ENCODE measurements around the gene DCBLD1.

The DCBLD1 gene

GRCh38 chr6:117473401-117473800 lies 9.1 kb upstream of the DCBLD1 start:
- no peak for DNase-seq

- DNase-seq = no peak
Measured at GRCh38 chr6:117477988-117478852, 4.3 kb upstream of the DCBLD1 start.

- DNase-seq = no peak
Measured at GRCh38 chr6:117478853-117479231, 3.6 kb upstream of the DCBLD1 start.

- DNase-seq = no peak
Measured at GRCh38 chr6:117480651-117481050, 1.8 kb upstream of the DCBLD1 start.

- DNase-seq = no peak
Measured at GRCh38 chr6:117481278-117481925, 1.1 kb upstream of the DCBLD1 start.

- DNase-seq = no peak
Measured at GRCh38 chr6:117481926-117482239, 591 bp upstream of the DCBLD1 start.

- peak; percentile 30 for DNase-seq
Measured at GRCh38 chr6:117483004-117483644, 650 bp downstream of the DCBLD1 start.

GRCh38 chr6:117483645-117484016 lies 1.2 kb downstream of the DCBLD1 start:
- no peak for DNase-seq

GRCh38 chr6:117484052-117484646 lies 1.7 kb downstream of the DCBLD1 start:
- no peak for DNase-seq

- DNase-seq = no peak
Measured at GRCh38 chr6:117485433-117485832, 3.0 kb downstream of the DCBLD1 start.

- DNase-seq = no peak
Measured at GRCh38 chr6:117487821-117488220, 5.3 kb downstream of the DCBLD1 start.

- no peak for DNase-seq
Measured at GRCh38 chr6:117489003-117489402, 6.5 kb downstream of the DCBLD1 start.

- DNase-seq = no peak
Measured at GRCh38 chr6:117491916-117492315, 9.4 kb downstream of the DCBLD1 start.

GRCh38 chr6:117493470-117493869 lies 11.0 kb downstream of the DCBLD1 start:
- no peak for DNase-seq

- DNase-seq = no peak
Measured at GRCh38 chr6:117494283-117494682, 11.8 kb downstream of the DCBLD1 start.

GRCh38 chr6:117494694-117495318 lies 12.3 kb downstream of the DCBLD1 start:
- no peak for DNase-seq

- DNase-seq = no peak
Measured at GRCh38 chr6:117495425-117495824, 13.0 kb downstream of the DCBLD1 start.

- no peak for DNase-seq
Measured at GRCh38 chr6:117495869-117496268, 13.4 kb downstream of the DCBLD1 start.

- no peak for DNase-seq
Measured at GRCh38 chr6:117496383-117496990, 14.0 kb downstream of the DCBLD1 start.

GRCh38 chr6:117497237-117497636 lies 14.8 kb downstream of the DCBLD1 start:
- DNase-seq = no peak

- DNase-seq = no peak
Measured at GRCh38 chr6:117498159-117498558, 15.7 kb downstream of the DCBLD1 start.

- DNase-seq = no peak
Measured at GRCh38 chr6:117501722-117502121, 19.2 kb downstream of the DCBLD1 start.

- DNase-seq = no peak
Measured at GRCh38 chr6:117502580-117502979, 20.1 kb downstream of the DCBLD1 start.

Measured in DMS153 (cell line).